ENCODE data around the gene ATP9B. TPM values are rescaled to one million over a fixed set of nuclear protein-coding genes. Genes with fewer than 3 reads are reported as not detected.

ATP9B gene
- total and polyA plus RNA-seq, 9 donors: 11.2 to 31.2 (median 16.0) TPM

DNA sequence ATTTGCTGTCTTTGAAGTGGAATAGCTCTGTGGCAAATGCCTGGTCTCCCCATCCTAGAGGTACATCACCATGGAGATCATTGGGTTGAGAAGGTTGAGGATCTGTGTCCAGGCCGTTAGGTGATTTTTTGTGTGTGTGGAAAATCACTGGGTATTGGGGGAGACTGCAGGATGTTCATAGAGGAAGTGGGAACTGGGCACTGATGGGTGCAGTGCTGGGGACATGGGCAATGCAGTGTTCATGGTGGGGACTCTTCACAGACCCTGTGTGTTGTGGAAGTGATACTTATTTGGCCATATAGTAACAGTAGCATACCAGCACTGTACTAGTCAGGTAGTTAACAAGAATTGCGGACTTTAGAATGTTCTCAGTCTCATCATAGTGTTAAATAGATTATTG is 34.9 kb downstream of the ATP9B start:
- Histone ChIP-seq H3K9me3 (replicated peaks; ENCODE audit: control insufficient read depth, low read depth, low read length) (no peaks in the 10 kb centered on the region), H3K4me3 (ENCODE audit: low read length) (no peak overlapping the region), H3K4me1 (ENCODE audit: control insufficient read depth, insufficient read depth, low read length) (no peaks in the 10 kb centered on the region), H3K27me3 (ENCODE audit: control insufficient read depth, insufficient read depth, low read length) (no peaks in the 10 kb centered on the region), H3K36me3 (ENCODE audit: control insufficient read depth, insufficient read depth, low read length) (no peaks in the 10 kb centered on the region), H3K27ac (ENCODE audit: low read length) (no peak overlapping the region)
- 80% methylated on average over 1 of the region's 2 CpGs for WGBS (ENCODE audit: insufficient coverage)
- DNase-seq: no peak

DNA sequence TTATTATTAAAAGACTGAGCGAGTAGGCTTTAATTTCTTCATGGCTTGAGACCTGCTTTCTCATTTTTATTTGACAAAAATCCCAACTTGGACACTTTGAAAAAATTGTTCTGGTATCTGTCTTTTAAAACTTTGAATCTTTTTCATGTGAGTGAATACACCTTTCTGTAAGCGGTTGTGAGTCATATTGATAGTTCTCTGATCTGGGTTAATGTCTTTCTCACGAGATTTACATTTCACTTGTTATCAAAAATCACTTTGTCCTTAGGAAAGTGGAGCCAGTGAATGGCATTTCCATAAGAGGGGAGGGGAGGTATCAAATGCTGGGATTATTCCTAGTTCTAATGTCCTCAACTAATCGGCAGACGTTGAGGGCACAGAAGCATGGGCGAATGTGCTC is 36.3 kb downstream of the ATP9B start:
- no peaks in the 10 kb centered on the region for H3K9me3 ChIP-seq (replicated peaks; ENCODE audit: control insufficient read depth, low read depth, low read length)
- no CpG with 5 or more reads among the region's 6 CpGs for WGBS (ENCODE audit: insufficient coverage)
- no peak overlapping the region for H3K4me3 ChIP-seq (ENCODE audit: low read length)
- DNase-seq: no peak
- no peaks in the 10 kb centered on the region for H3K36me3 ChIP-seq (ENCODE audit: control insufficient read depth, insufficient read depth, low read length)
- no peaks in the 10 kb centered on the region for H3K4me1 ChIP-seq (ENCODE audit: control insufficient read depth, insufficient read depth, low read length)
- no peaks in the 10 kb centered on the region for H3K27me3 ChIP-seq (ENCODE audit: control insufficient read depth, insufficient read depth, low read length)
- H3K27ac ChIP-seq (ENCODE audit: low read length): no peak overlapping the region

DNA sequence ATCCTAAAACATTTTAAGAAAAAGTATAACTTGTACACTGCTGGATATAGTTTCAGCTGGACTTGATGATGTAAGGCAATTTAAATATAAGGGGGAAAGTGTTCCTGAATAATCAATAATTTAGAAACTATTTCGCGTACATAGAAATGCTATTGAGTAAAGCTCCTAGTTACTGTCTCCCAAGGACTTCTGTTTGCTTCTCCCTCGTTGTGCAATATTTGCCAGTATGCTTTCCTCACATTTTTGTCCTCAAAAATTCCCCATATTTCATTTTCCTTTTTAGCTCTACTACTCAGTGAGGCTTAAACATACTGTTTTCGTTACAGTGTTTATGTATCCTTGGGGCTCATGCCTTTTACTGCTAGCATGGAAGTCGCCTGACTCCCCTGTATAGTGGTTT is 36.9 kb downstream of the ATP9B start:
- DNase-seq: no peak
- no peaks in the 10 kb centered on the region for H3K9me3 ChIP-seq (replicated peaks; ENCODE audit: control insufficient read depth, low read depth, low read length)
- no peak overlapping the region for H3K4me3 ChIP-seq (ENCODE audit: low read length)
- WGBS (ENCODE audit: insufficient coverage): 60% methylated on average over 1 of the region's 5 CpGs
- no peaks in the 10 kb centered on the region for H3K36me3 ChIP-seq (ENCODE audit: control insufficient read depth, insufficient read depth, low read length)
- H3K4me1 ChIP-seq (ENCODE audit: control insufficient read depth, insufficient read depth, low read length): no peaks in the 10 kb centered on the region
- H3K27ac ChIP-seq (ENCODE audit: low read length): no peak overlapping the region
- no peaks in the 10 kb centered on the region for H3K27me3 ChIP-seq (ENCODE audit: control insufficient read depth, insufficient read depth, low read length)

DNA sequence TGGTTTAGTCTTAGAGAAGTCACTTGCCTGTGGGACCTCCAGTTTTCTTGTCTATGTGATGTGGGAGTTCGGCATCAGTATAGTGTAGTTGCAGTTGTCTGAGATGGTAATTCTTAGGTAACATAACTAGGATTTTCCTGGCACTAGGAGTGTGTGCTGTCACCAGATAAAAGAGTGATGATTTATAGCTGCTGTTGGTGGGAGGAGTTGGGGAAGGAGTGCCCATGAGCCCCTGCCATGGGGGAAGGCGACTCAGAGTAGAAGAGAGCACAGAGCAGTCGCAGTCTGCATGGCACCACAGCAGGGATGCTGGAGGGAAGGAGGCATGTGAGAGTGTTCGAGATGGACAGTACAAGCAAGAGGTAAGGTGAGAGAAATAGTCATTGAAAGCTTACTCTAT is 38.7 kb downstream of the ATP9B start:
- no peak overlapping the region for H3K4me3 ChIP-seq (ENCODE audit: low read length)
- H3K4me1 ChIP-seq (ENCODE audit: control insufficient read depth, insufficient read depth, low read length): no peaks in the 10 kb centered on the region
- DNase-seq: no peak
- WGBS (ENCODE audit: insufficient coverage): 86% methylated on average over 2 of the region's 4 CpGs
- H3K36me3 ChIP-seq (ENCODE audit: control insufficient read depth, insufficient read depth, low read length): no peaks in the 10 kb centered on the region
- H3K27me3 ChIP-seq (ENCODE audit: control insufficient read depth, insufficient read depth, low read length): no peaks in the 10 kb centered on the region
- no peaks in the 10 kb centered on the region for H3K9me3 ChIP-seq (replicated peaks; ENCODE audit: control insufficient read depth, low read depth, low read length)
- H3K27ac ChIP-seq (ENCODE audit: low read length): no peak overlapping the region

DNA sequence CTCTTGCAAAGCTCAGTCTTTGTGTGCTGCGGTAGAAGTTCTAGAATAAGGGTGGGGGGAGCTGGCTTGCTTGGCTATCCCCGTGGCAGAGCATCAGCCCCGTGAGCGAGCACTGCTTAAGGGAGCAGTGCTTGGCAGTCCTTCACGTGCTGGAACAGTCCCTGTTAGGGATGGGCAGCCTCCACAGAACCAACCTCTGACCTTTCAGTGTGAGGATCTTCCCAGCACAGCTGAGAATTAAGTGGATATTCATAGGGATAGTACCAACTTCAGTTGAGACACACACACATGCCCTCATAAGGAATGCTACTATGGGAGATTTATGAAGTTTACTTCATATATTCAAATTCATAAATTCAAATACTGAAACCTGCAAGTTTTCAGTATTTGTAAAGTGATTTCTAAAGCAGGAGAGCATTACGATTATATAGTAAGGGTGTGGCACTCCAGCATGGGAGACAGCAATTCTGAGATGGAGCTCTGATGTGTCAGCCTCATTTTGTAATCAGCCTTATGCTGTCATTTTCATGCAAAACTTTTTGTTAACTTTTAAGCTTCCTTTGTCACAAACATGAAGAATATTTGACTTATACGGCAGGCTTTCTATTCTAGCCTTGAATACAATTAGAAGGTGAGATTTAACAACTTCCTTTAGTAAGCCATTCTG is 39.5 kb downstream of the ATP9B start:
- no peak overlapping the region for H3K4me3 ChIP-seq (ENCODE audit: low read length)
- DNase-seq: no peak
- no peaks in the 10 kb centered on the region for H3K36me3 ChIP-seq (ENCODE audit: control insufficient read depth, insufficient read depth, low read length)
- H3K9me3 ChIP-seq (replicated peaks; ENCODE audit: control insufficient read depth, low read depth, low read length): no peaks in the 10 kb centered on the region
- H3K27me3 ChIP-seq (ENCODE audit: control insufficient read depth, insufficient read depth, low read length): no peaks in the 10 kb centered on the region
- 38% methylated on average over 2 of the region's 7 CpGs for WGBS (ENCODE audit: insufficient coverage)
- no peaks in the 10 kb centered on the region for H3K4me1 ChIP-seq (ENCODE audit: control insufficient read depth, insufficient read depth, low read length)
- H3K27ac ChIP-seq (ENCODE audit: low read length): no peak overlapping the region

DNA sequence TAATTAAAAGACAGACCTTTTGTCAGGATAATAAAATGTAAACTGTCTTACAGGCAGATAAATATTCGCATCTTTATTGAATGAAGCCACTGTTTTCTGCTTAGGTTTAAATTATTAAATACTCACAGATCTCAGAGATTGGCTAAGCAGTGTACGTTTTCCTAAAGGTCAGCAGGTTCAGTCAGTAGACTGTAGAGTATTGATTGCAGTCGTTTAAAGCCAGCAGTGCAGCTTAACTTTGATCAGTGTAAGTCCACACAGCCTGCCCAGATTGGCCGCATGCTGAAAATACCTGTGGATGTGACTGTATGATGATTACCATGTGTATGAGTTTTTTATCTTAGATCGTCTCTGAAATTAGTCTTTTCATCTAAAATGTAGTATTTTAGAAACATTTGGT is 42.3 kb downstream of the ATP9B start:
- no peak for DNase-seq
- Histone ChIP-seq H3K27me3 (ENCODE audit: control insufficient read depth, insufficient read depth, low read length) (no peaks in the 10 kb centered on the region), H3K9me3 (replicated peaks; ENCODE audit: control insufficient read depth, low read depth, low read length) (no peaks in the 10 kb centered on the region), H3K27ac (ENCODE audit: low read length) (no peak overlapping the region), H3K4me3 (ENCODE audit: low read length) (no peak overlapping the region), H3K36me3 (ENCODE audit: control insufficient read depth, insufficient read depth, low read length) (peaks cover 6% of the 10 kb centered on the region), H3K4me1 (ENCODE audit: control insufficient read depth, insufficient read depth, low read length) (no peaks in the 10 kb centered on the region)
- 14% methylated on average over 1 of the region's 5 CpGs for WGBS (ENCODE audit: insufficient coverage)

DNA sequence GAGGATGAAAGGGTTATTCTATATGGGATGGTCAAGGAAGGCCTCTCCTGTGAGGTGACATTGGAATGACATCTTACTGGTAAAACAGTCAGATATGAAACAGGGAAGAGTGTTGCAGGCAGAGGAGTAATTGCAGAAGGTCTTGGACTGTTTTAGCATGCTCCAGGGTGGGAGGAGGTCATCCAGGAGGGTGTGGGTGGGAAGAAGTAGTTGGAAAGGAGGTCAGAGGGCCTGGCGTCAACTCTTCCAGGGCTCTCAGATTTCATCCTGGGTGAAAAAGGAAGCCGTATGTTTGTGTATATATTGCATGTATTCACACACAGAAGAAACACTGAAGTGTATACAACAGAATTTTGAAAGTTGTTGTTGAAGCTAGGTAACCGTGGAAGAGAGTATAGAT is 48.2 kb downstream of the ATP9B start:
- peak; percentile 22 for DNase-seq
- Histone ChIP-seq H3K27me3 (ENCODE audit: control insufficient read depth, insufficient read depth, low read length) (no peaks in the 10 kb centered on the region), H3K4me1 (ENCODE audit: control insufficient read depth, insufficient read depth, low read length) (peaks cover 2% of the 10 kb centered on the region), H3K27ac (ENCODE audit: low read length) (no peak overlapping the region), H3K36me3 (ENCODE audit: control insufficient read depth, insufficient read depth, low read length) (peaks cover 11% of the 10 kb centered on the region), H3K4me3 (ENCODE audit: low read length) (no peak overlapping the region), H3K9me3 (replicated peaks; ENCODE audit: control insufficient read depth, low read depth, low read length) (no peaks in the 10 kb centered on the region)
- WGBS (ENCODE audit: insufficient coverage): no CpG with 5 or more reads among the region's 3 CpGs

DNA sequence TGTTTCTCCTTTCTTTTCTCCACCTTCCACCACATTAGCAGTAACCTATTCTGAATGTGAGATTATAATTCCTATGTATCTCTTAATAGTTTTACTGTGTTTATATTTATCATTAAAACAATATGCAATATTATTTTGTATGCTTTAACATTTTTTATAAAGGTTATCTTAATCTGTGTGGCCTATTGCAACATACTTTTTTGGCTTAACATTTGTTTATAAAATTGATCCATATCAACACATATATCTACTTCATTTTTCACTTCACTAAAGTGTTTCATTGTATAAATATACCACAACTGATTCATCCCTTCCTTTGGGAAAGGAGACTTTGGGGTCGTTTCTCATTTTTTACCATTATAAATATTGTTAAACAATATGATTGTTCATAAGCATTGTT is 48.6 kb downstream of the ATP9B start:
- Histone ChIP-seq H3K4me1 (ENCODE audit: control insufficient read depth, insufficient read depth, low read length) (peaks cover 2% of the 10 kb centered on the region), H3K27ac (ENCODE audit: low read length) (no peak overlapping the region), H3K36me3 (ENCODE audit: control insufficient read depth, insufficient read depth, low read length) (peaks cover 11% of the 10 kb centered on the region), H3K9me3 (replicated peaks; ENCODE audit: control insufficient read depth, low read depth, low read length) (no peaks in the 10 kb centered on the region), H3K4me3 (ENCODE audit: low read length) (no peak overlapping the region), H3K27me3 (ENCODE audit: control insufficient read depth, insufficient read depth, low read length) (no peaks in the 10 kb centered on the region)
- no CpG with 5 or more reads among the region's 1 CpG for WGBS (ENCODE audit: insufficient coverage)
- no peak for DNase-seq

DNA sequence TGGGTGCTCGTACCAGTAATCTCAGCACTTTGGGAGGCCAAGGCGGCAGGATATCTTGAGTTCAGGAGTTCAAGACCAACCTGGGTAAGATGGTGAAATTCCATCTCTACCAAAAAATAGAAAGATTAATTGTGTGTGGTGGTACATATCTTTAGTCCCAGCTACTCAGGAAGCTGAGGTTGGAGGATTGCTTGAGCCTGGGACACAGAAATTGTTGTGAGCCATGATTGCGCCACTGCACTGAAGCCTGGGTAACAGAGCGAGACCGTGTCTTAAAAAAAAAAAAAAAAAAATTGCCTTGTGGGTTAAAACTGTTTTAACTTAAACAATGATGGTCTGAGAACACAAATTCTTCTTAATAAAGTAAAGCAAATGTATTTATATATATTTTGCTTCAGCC is 49.6 kb downstream of the ATP9B start:
- DNase-seq: no peak
- Histone ChIP-seq H3K9me3 (replicated peaks; ENCODE audit: control insufficient read depth, low read depth, low read length) (no peaks in the 10 kb centered on the region), H3K4me3 (ENCODE audit: low read length) (no peak overlapping the region), H3K27me3 (ENCODE audit: control insufficient read depth, insufficient read depth, low read length) (no peaks in the 10 kb centered on the region), H3K36me3 (ENCODE audit: control insufficient read depth, insufficient read depth, low read length) (peaks cover 11% of the 10 kb centered on the region), H3K27ac (ENCODE audit: low read length) (no peak overlapping the region), H3K4me1 (ENCODE audit: control insufficient read depth, insufficient read depth, low read length) (peaks cover 2% of the 10 kb centered on the region)
- WGBS (ENCODE audit: insufficient coverage): no CpG with 5 or more reads among the region's 5 CpGs

DNA sequence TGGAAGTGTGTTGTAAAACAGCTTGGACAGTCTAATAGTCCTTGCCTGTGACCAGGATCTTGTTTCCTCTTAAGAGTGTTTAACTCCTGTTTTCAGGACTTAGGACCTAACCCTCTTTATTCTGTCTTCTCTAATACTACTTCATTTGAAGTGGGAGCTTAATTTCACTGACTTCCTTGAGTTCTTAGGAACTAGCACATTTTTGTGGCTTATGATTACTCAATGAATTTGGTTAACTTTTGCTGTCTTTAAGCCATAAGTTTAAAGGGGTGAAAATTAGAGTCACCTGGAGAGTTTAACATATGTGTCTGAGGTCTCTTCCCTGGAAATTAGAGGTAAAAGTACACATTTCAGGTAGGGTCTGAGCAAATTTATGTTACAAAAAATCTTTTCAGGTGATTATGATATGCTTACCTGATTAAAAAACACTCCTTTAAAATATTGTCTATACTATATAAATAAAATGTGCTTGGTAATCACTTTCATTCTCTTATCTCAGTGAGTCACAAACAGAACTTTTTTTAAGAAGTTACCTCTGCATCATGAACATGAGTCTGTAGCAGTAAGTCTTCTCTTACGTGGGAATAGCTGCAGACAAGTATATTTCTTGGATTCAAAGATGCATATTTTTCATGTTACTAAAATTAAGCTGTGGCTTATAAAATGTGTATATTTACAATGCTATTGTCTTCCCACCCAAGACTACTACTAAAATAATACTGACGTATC is 52.7 kb downstream of the ATP9B start:
- peaks cover 2% of the 10 kb centered on the region for H3K4me1 ChIP-seq (ENCODE audit: control insufficient read depth, insufficient read depth, low read length)
- DNase-seq: no peak
- H3K36me3 ChIP-seq (ENCODE audit: control insufficient read depth, insufficient read depth, low read length): peaks cover 5% of the 10 kb centered on the region
- H3K9me3 ChIP-seq (replicated peaks; ENCODE audit: control insufficient read depth, low read depth, low read length): no peaks in the 10 kb centered on the region
- no peaks in the 10 kb centered on the region for H3K27me3 ChIP-seq (ENCODE audit: control insufficient read depth, insufficient read depth, low read length)
- H3K27ac ChIP-seq (ENCODE audit: low read length): no peak overlapping the region
- no CpG with 5 or more reads among the region's 2 CpGs for WGBS (ENCODE audit: insufficient coverage)
- H3K4me3 ChIP-seq (ENCODE audit: low read length): no peak overlapping the region
